ENCODE results near the gene KIAA0825. TPM values are rescaled to one million over a fixed set of nuclear protein-coding genes. Genes with fewer than 3 reads are reported as not detected.

KIAA0825 gene
- total RNA-seq, 1 experiment from 2014 or later, result 1.9 TPM

GRCh38 chr5:94540856-94541494 lies 77.4 kb downstream of the KIAA0825 start:
- Histone ChIP-seq H4K20me1 (ENCODE audit: insufficient read depth) (no peaks in the 10 kb centered on the region), H2AFZ (no peak overlapping the region), H3K27me3 (ENCODE audit: insufficient read depth, low read depth) (no peaks in the 10 kb centered on the region), H3K27ac (no peak overlapping the region), H3K9me2 (ENCODE audit: insufficient read depth) (no peaks in the 10 kb centered on the region), H3K9me3 (ENCODE audit: insufficient read depth, low read depth) (peaks cover 14% of the 10 kb centered on the region), H3K79me2 (ENCODE audit: low read depth) (no peaks in the 10 kb centered on the region), H3K36me3 (ENCODE audit: low read depth) (no peaks in the 10 kb centered on the region), H3F3A (ENCODE audit: insufficient read depth, low read depth) (no peaks in the 10 kb centered on the region), H3K4me1 (replicated peaks; ENCODE audit: insufficient read depth) (no peaks in the 10 kb centered on the region), H3K4me3 (no peak overlapping the region), H3K4me2 (no peak overlapping the region)
- ChIA-PET POLR2A (ENCODE audit: unreplicated experiment) (no interaction called here), CTCF (no interaction called here)
- TF ChIP-seq CTCF (conservative IDR thresholded peaks at IDR 0.05) (no peak), EZH2 (IDR thresholded peaks at IDR 0.05; ENCODE audit: low read depth) (no peak)
- intact Hi-C loops (cut with micrococcal nuclease; ENCODE audit: unreplicated experiment), result no loop called here
- DNase-seq, result no peak
- no TSS peak for BruUV-seq (replicated peaks)

- Histone ChIP-seq H3K4me1 (replicated peaks; ENCODE audit: insufficient read depth) (no peaks in the 10 kb centered on the region), H3K36me3 (ENCODE audit: low read depth) (no peaks in the 10 kb centered on the region), H3K79me2 (ENCODE audit: low read depth) (no peaks in the 10 kb centered on the region), H3K9me3 (ENCODE audit: insufficient read depth, low read depth) (peaks cover 14% of the 10 kb centered on the region), H3K4me2 (no peak overlapping the region), H3K4me3 (no peak overlapping the region), H3K27ac (no peak overlapping the region), H2AFZ (no peak overlapping the region), H3K27me3 (ENCODE audit: insufficient read depth, low read depth) (no peaks in the 10 kb centered on the region), H4K20me1 (ENCODE audit: insufficient read depth) (no peaks in the 10 kb centered on the region), H3K9me2 (ENCODE audit: insufficient read depth) (no peaks in the 10 kb centered on the region), H3F3A (ENCODE audit: insufficient read depth, low read depth) (no peaks in the 10 kb centered on the region)
- no TSS peak for BruUV-seq (replicated peaks)
- DNase-seq, result no peak
- intact Hi-C loops (cut with micrococcal nuclease; ENCODE audit: unreplicated experiment), result no loop called here
- POLR2A ChIA-PET (ENCODE audit: unreplicated experiment), result no interaction called here
- CTCF ChIA-PET, result no interaction called here
- TF ChIP-seq CTCF (conservative IDR thresholded peaks at IDR 0.05), result no peak
- TF ChIP-seq EZH2 (IDR thresholded peaks at IDR 0.05; ENCODE audit: low read depth), result no peak
Measured at GRCh38 chr5:94538260-94538659, 80.1 kb downstream of the KIAA0825 start.

- H3K4me1 ChIP-seq (replicated peaks; ENCODE audit: insufficient read depth), result no peaks in the 10 kb centered on the region
- H3F3A ChIP-seq (ENCODE audit: insufficient read depth, low read depth), result no peaks in the 10 kb centered on the region
- ChIA-PET CTCF (no interaction called here), POLR2A (ENCODE audit: unreplicated experiment) (no interaction called here)
- BruUV-seq (replicated peaks), result no TSS peak
- H3K9me2 ChIP-seq (ENCODE audit: insufficient read depth), result no peaks in the 10 kb centered on the region
- no peak overlapping the region for H3K27ac ChIP-seq
- no peaks in the 10 kb centered on the region for H3K79me2 ChIP-seq (ENCODE audit: low read depth)
- no peak for DNase-seq
- H3K36me3 ChIP-seq (ENCODE audit: low read depth), result no peaks in the 10 kb centered on the region
- no peak overlapping the region for H3K4me3 ChIP-seq
- H2AFZ ChIP-seq, result no peak overlapping the region
- TF ChIP-seq CTCF (conservative IDR thresholded peaks at IDR 0.05), result no peak
- no peak for TF ChIP-seq EZH2 (IDR thresholded peaks at IDR 0.05; ENCODE audit: low read depth)
- no peak overlapping the region for H3K4me2 ChIP-seq
- no peaks in the 10 kb centered on the region for H3K27me3 ChIP-seq (ENCODE audit: insufficient read depth, low read depth)
- no peaks in the 10 kb centered on the region for H4K20me1 ChIP-seq (ENCODE audit: insufficient read depth)
- H3K9me3 ChIP-seq (ENCODE audit: insufficient read depth, low read depth), result no peaks in the 10 kb centered on the region
- intact Hi-C loops (cut with micrococcal nuclease; ENCODE audit: unreplicated experiment), result loop anchor here (5.0 kb wide), 1 partner anchor 381 kb away; no protein-coding TSS in a partner anchor
Measured at GRCh38 chr5:94526706-94527105, 91.7 kb downstream of the KIAA0825 start.
